ENCODE measurements around the gene DRC1.

Gene DRC1

DNA sequence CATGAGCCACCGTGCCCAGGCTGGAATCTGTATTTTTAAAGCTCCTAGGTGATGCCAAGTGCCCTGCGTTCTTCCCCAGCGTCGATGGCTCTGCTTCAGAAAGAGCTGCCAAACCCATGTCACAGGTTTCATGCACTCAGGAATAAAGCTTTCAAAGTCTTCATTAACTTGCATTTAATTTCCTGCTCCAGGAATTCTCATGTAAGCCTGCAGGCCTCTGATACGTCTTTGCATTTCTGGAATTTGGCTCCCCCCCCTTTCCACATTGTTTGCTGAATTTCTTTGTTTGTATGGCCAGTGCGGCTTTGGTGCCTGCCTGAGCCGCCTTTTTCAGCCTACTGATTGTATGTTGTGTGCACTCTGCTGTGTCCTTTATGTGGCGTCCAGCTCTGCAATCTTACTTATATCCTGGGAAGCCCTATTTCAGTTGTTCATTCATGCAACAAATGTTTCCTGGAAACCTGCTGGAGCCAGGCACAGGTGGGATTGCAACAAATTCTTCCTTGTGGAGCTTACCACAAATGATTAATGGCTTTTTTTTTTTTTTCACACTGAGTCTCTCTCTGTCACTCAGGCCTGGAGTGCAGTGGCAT lies 94.1 kb downstream of the DRC1 start:
- no peak for DNase-seq

GRCh38 chr2:26500406-26500805 lies 98.7 kb downstream of the DRC1 start:
- DNase-seq: no peak

- peak; percentile 49 to 70 (median 64) for DNase-seq
Measured at GRCh38 chr2:26503231-26503880, 101.6 kb downstream of the DRC1 start.

- DNase-seq: no peak
Measured at GRCh38 chr2:26504002-26504401, 102.3 kb downstream of the DRC1 start.

DNA sequence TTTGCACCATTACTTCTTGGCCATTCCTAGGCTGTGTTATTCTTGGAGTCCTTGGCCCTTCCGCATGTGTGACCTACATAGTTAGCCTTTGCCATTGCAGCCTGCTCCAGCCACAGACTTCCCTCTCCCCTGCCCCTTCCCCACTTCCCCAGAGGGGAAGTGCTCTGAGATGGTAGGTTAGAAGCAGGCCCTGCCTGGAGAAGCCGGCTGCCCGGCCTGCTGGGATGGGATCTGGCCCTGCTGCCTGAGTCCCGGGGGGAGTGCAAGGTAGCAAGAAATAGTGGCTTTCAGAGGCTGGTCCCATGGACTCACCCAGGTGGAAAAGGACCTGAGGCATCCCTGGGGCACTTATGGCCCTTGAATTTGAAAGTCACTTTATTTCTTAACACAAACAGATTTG lies 104.6 kb downstream of the DRC1 start:
- no peak for DNase-seq
